Measurements from ENCODE around the gene SETD3. TPM values are rescaled to one million over a fixed set of nuclear protein-coding genes. Genes with fewer than 3 reads are reported as not detected.

SETD3 gene
- total RNA-seq, 1 donor from 2014 or later, result 26.4 TPM

DNA sequence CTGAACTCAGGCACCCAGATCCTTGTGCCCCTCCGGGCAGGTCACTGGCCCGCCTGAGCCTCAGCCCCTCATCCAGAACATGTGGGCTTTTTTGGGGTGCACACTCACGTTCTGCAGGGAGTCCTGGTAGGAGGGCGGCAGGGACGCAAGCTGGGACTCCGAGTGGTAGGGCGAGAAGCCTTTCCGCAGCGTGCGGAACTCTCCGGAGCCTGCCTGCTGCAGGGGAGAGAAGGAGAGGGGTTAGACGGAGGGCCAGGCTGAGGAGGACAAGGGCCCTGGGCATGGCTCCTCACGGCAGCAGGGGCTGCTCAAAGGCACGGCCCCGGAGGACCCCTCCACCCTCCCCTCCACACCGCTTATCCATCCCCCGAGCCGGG, 41.4 kb upstream of the SETD3 start:
- Histone ChIP-seq H3K36me3 (no peaks in the 10 kb centered on the region), H3K4me1 (no peaks in the 10 kb centered on the region), H3K9me3 (no peaks in the 10 kb centered on the region), H3K4me3 (no peak overlapping the region), H3K27ac (no peak overlapping the region), H3K27me3 (no peaks in the 10 kb centered on the region)
- TF ChIP-seq CTCF (IDR thresholded peaks at IDR 0.05), result no peak
- intact Hi-C loops (cut with DNase I), result no loop called here
- no peak for DNase-seq (ENCODE audit: low spot score in 2 of 2)

GRCh38 chr14:99521176-99522024, 40.7 kb upstream of the SETD3 start:
- DNase-seq (ENCODE audit: low spot score in 2 of 2), result no peak
- H3K4me1 ChIP-seq, result no peaks in the 10 kb centered on the region
- intact Hi-C loops (cut with DNase I), result no loop called here
- H3K27me3 ChIP-seq, result no peaks in the 10 kb centered on the region
- no peaks in the 10 kb centered on the region for H3K9me3 ChIP-seq
- no peak overlapping the region for H3K4me3 ChIP-seq
- no peak for TF ChIP-seq CTCF (IDR thresholded peaks at IDR 0.05)
- H3K27ac ChIP-seq, result no peak overlapping the region
- H3K36me3 ChIP-seq, result no peaks in the 10 kb centered on the region

GRCh38 chr14:99520571-99521081, 40.0 kb upstream of the SETD3 start:
- Histone ChIP-seq H3K4me3 (no peak overlapping the region), H3K4me1 (no peaks in the 10 kb centered on the region), H3K27ac (no peak overlapping the region), H3K36me3 (no peaks in the 10 kb centered on the region), H3K9me3 (no peaks in the 10 kb centered on the region), H3K27me3 (no peaks in the 10 kb centered on the region)
- no peak for TF ChIP-seq CTCF (IDR thresholded peaks at IDR 0.05)
- intact Hi-C loops (cut with DNase I), result no loop called here
- no peak for DNase-seq (ENCODE audit: low spot score in 2 of 2)

DNA sequence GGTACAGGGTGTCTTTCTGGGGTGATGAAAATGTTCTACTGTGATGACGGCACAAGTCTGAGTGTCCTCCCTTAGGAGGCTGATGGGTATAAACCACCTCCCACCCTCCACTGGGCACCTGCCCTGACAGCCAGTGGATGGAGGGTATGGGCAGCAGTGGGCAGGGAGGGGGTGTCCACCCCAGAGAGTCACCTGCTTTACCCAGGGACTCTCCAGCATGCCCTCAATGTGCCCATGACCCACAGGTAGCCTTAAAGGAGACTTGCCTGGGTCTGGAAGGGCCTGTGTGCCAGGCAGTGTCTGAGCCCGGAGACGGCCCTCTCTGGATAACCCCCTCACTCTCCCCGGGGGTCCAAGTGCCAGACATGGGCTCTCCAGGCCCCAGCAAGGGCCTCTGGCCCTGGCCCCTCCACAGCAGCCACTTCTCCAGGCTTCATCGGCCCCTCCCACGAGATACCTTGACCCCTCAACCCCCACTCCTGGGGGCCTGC, 39.3 kb upstream of the SETD3 start:
- DNase-seq (ENCODE audit: low spot score in 2 of 2), result no peak
- TF ChIP-seq CTCF (IDR thresholded peaks at IDR 0.05), result no peak
- H3K4me1 ChIP-seq, result no peaks in the 10 kb centered on the region

GRCh38 chr14:99519347-99519881, 38.8 kb upstream of the SETD3 start:
- Histone ChIP-seq H3K27ac (no peak overlapping the region), H3K36me3 (peaks cover 0 to 8% of the 10 kb centered on the region in 2 donors), H3K4me1 (no peaks in the 10 kb centered on the region), H3K27me3 (no peaks in the 10 kb centered on the region), H3K9me3 (no peaks in the 10 kb centered on the region), H3K4me3 (no peak overlapping the region)
- no peak for TF ChIP-seq CTCF (IDR thresholded peaks at IDR 0.05)
- no peak for DNase-seq (ENCODE audit: low spot score in 2 of 2)
- intact Hi-C loops (cut with DNase I), result loop anchor here (5.0 kb wide), 1 partner anchor 368 kb away; no protein-coding TSS in a partner anchor

More for the DNA sequence above, 39.3 kb upstream of the SETD3 start:
- peaks cover 0 to 2% of the 10 kb centered on the region in 2 donors for H3K36me3 ChIP-seq
- no peak overlapping the region for H3K27ac ChIP-seq
- no peak overlapping the region for H3K4me3 ChIP-seq
- H3K9me3 ChIP-seq, result no peaks in the 10 kb centered on the region
- H3K27me3 ChIP-seq, result no peaks in the 10 kb centered on the region
- intact Hi-C loops (cut with DNase I), result loop anchor here (5.0 kb wide), 1 partner anchor 367 kb away; no protein-coding TSS in a partner anchor

Data from ascending aorta (tissue), 2 donors.